Inflammatory macrophage treated with lipopolysaccharide for 4 hours (primary cell): Measurements from ENCODE around the gene SLC39A11.

Source experiments
- DNase-seq: peaks from one replicate; pipeline ENCODE4 v3.0.0-alpha.2; 2020

Gene SLC39A11

GRCh38 chr17:72631949-72632684 is 460.4 kb downstream of the SLC39A11 start:
- no peak for DNase-seq

- no peak for DNase-seq
These were observed 460.9 kb downstream of the SLC39A11 start for GRCh38 chr17:72631568-72631948.

GRCh38 chr17:72624652-72625051 is 467.8 kb downstream of the SLC39A11 start:
- DNase-seq, result no peak

GRCh38 chr17:72624226-72624625 is 468.3 kb downstream of the SLC39A11 start:
- no peak for DNase-seq

- DNase-seq, result no peak
These were observed 469.6 kb downstream of the SLC39A11 start for GRCh38 chr17:72622661-72623433.

- DNase-seq, result no peak
These were observed 472.4 kb downstream of the SLC39A11 start for GRCh38 chr17:72619976-72620650.

GRCh38 chr17:72618001-72618509 is 474.4 kb downstream of the SLC39A11 start:
- DNase-seq, result no peak

- DNase-seq, result no peak
These were observed 474.9 kb downstream of the SLC39A11 start for GRCh38 chr17:72617557-72617956.

- no peak for DNase-seq
These were observed 476.0 kb downstream of the SLC39A11 start for GRCh38 chr17:72616447-72616846.

- DNase-seq, result no peak
These were observed 476.9 kb downstream of the SLC39A11 start for GRCh38 chr17:72615627-72615991.

GRCh38 chr17:72614871-72615626 is 477.4 kb downstream of the SLC39A11 start:
- no peak for DNase-seq

- no peak for DNase-seq
These were observed 478.0 kb downstream of the SLC39A11 start for GRCh38 chr17:72614476-72614870.

GRCh38 chr17:72613806-72614292 is 478.6 kb downstream of the SLC39A11 start:
- DNase-seq, result peak; percentile 42

- no peak for DNase-seq
These were observed 479.1 kb downstream of the SLC39A11 start for GRCh38 chr17:72613396-72613795.

GRCh38 chr17:72611172-72611571 is 481.3 kb downstream of the SLC39A11 start:
- DNase-seq, result no peak

- DNase-seq, result no peak
These were observed 483.0 kb downstream of the SLC39A11 start for GRCh38 chr17:72609501-72609900.

GRCh38 chr17:72608436-72608835 is 484.1 kb downstream of the SLC39A11 start:
- DNase-seq, result no peak

GRCh38 chr17:72606656-72607055 is 485.8 kb downstream of the SLC39A11 start:
- no peak for DNase-seq

GRCh38 chr17:72605543-72605942 is 486.9 kb downstream of the SLC39A11 start:
- no peak for DNase-seq

- DNase-seq, result no peak
These were observed 488.0 kb downstream of the SLC39A11 start for GRCh38 chr17:72604518-72604917.

- DNase-seq, result peak; percentile 15
These were observed 488.9 kb downstream of the SLC39A11 start for GRCh38 chr17:72603420-72604242.
